HG02938 (cell line): ENCODE measurements around the gene IRAK1.
"Not testable (repeated sequence)": the region's sequence is repeated elsewhere in the genome, so short reads cannot be mapped to it uniquely, and the experiment has no call there.

Source experiments
- ATAC-seq: cut with Tn5 transposase; IDR thresholded peaks from one replicate; pipeline ENCODE4 v1.9.1; 2021; ENCODE audit warnings: mild to moderate bottlenecking, moderate library complexity; ENCODE audit not compliant: unreplicated experiment

Gene IRAK1

GRCh38 chrX:154002215-154002719 is 17.4 kb downstream of the IRAK1 start:
- no peak for ATAC-seq

GRCh38 chrX:154000051-154000450 is 19.7 kb downstream of the IRAK1 start:
- no peak for ATAC-seq

- no peak for ATAC-seq
Measured at GRCh38 chrX:153999359-154000037, 20.2 kb downstream of the IRAK1 start.

GRCh38 chrX:153995504-153995903 is 24.2 kb downstream of the IRAK1 start:
- ATAC-seq: no peak

- ATAC-seq: not testable (repeated sequence)
Measured at GRCh38 chrX:153994398-153994797, 25.3 kb downstream of the IRAK1 start.

- no peak for ATAC-seq
Measured at GRCh38 chrX:153993978-153994377, 25.7 kb downstream of the IRAK1 start.

- ATAC-seq: no peak
Measured at GRCh38 chrX:153993079-153993478, 26.6 kb downstream of the IRAK1 start.

- ATAC-seq: no peak
Measured at GRCh38 chrX:153992180-153992579, 27.5 kb downstream of the IRAK1 start.

- no peak for ATAC-seq
Measured at GRCh38 chrX:153991013-153991580, 28.6 kb downstream of the IRAK1 start.

GRCh38 chrX:153989973-153990655 is 29.6 kb downstream of the IRAK1 start:
- no peak for ATAC-seq

GRCh38 chrX:153988493-153988892 is 31.2 kb downstream of the IRAK1 start:
- ATAC-seq: no peak

- no peak for ATAC-seq
Measured at GRCh38 chrX:153984351-153985178, 35.1 kb downstream of the IRAK1 start.

- ATAC-seq: no peak
Measured at GRCh38 chrX:153983321-153983801, 36.3 kb downstream of the IRAK1 start.

GRCh38 chrX:153981771-153982533 is 37.8 kb downstream of the IRAK1 start:
- ATAC-seq: no peak

- no peak for ATAC-seq
Measured at GRCh38 chrX:153981231-153981630, 38.5 kb downstream of the IRAK1 start.

GRCh38 chrX:153980394-153980793 is 39.3 kb downstream of the IRAK1 start:
- ATAC-seq: not testable (repeated sequence)

- ATAC-seq: no peak
Measured at GRCh38 chrX:153974726-153975286, 44.9 kb downstream of the IRAK1 start.

- ATAC-seq: no peak
Measured at GRCh38 chrX:153974003-153974725, 45.5 kb downstream of the IRAK1 start.
